Activated CD8-positive, alpha-beta memory T cell treated with anti-CD3 and anti-CD28 coated beads, Interleukin-2, amount 50 U/mL, for 48 hours (primary cell): ENCODE results near the gene SLC9A9.
"Not testable (repeated sequence)": the region's sequence is repeated elsewhere in the genome, so short reads cannot be mapped to it uniquely, and the experiment has no call there.

Experiments
- DNase-seq: peaks from one replicate; pipeline ENCODE4 v3.0.0-alpha.2; 2020

The SLC9A9 gene

DNA sequence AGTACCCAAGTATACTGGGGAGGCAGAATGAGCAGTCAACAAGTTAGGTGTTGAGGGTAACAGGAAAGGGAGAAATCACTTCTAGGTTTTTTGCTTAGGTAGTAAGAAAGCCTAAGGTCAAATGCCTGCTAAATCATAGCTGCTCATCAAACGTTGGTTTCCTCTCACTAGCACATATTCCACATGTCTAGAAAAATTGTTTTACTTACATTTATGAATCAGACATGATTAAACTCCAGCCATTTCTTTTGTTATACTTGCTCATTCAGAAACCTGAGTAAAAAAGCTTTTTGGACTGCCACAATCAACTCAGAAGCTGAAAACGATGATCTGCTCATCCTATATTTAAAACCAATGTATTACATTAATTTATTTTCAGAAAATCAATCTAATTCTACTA, 40.2 kb downstream of the SLC9A9 start:
- DNase-seq = no peak

DNA sequence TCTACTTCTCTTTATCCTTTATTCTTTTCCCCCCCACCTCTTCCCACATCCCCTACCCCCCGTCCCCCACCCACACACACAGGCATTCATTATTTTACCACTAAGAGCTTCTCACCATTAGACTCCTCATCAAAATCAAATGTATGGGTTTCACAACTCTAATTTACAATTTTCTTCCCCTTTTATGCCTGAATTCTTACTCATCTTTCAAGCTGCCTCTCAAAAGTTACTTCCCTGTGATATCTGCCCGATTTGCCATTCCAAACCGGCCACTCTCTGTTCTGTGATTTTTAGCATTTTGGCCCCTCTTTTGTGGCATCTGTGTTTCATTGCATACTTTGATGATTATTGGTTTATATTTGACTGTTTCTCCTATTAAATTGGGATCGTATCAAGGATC, 42.2 kb downstream of the SLC9A9 start:
- DNase-seq = no peak

DNA sequence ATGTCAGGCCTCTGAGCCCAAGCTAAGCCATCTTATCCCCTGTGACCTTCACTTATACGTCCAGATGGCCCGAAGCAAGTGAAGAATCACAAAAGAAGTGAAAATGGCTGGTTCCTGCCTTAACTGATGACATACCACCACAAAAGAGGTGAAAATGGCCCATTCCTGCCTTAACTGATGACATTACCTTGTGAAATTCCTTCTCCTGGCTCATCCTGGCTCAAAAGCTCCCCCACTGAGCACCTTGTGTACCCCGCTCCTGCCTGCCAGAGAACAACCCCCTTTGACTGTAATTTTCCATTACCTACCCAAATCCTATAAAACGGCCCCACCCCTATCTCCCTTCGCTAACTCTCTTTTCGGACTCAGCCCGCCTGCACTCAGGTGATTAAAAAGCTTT, 42.8 kb downstream of the SLC9A9 start:
- DNase-seq = not testable (repeated sequence)

DNA sequence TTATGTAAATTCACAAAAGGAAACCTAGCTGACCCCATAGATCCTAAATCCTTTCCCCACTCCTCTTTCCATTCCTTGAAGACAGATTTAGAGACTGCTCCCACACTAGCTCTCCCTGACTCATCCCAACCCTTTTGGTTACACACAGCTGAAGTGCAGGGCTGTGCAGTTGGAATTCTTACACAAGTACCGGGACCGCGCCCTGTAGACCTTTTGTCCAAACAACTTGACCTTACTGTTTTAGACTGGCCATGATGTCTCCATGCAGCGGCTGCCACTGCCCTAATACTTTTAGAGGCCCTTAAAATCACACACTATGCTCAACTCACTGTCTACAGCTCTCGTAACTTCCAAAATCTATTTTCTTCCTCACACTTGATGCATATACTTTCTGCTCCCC, 47.2 kb downstream of the SLC9A9 start:
- DNase-seq = not testable (repeated sequence)

DNA sequence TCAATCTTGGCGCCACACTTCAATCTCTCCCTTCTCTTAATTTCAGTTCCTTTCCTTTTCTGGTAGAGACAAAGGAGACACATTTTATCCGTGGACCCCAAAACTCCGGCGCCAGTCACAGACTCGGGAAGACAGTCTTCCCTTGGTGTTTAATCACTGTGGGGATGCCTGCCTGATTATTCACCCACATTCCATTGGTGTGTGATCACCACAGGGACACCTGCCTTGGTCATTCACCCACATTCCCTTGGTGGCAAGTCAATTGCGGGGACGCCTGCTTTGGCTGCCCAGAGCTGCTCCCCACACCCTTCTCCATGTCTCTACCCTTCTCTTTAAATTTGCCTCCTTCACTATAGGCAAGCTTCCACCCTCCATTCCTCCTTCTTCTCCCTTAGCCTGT, 50.1 kb downstream of the SLC9A9 start:
- not testable (repeated sequence) for DNase-seq

DNA sequence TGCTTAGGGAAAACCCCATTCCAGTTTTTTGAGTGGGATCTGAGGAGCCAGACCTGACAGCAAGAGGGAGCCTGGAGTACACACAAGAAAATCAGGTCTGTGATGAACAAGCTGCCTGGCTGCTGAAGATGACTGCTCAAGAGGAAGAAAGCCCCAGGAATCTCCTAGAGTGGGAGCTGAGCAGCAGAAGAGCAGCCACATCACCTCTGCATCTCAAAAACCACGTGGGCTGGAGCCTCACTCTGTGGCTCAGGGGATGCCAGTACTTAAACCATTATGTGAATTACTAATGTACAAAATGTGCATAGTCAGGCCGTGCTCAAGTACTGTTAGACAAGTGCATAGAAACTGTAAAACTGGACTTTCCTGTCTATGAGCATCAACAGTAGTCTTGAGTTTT, 52.4 kb downstream of the SLC9A9 start:
- DNase-seq = no peak

DNA sequence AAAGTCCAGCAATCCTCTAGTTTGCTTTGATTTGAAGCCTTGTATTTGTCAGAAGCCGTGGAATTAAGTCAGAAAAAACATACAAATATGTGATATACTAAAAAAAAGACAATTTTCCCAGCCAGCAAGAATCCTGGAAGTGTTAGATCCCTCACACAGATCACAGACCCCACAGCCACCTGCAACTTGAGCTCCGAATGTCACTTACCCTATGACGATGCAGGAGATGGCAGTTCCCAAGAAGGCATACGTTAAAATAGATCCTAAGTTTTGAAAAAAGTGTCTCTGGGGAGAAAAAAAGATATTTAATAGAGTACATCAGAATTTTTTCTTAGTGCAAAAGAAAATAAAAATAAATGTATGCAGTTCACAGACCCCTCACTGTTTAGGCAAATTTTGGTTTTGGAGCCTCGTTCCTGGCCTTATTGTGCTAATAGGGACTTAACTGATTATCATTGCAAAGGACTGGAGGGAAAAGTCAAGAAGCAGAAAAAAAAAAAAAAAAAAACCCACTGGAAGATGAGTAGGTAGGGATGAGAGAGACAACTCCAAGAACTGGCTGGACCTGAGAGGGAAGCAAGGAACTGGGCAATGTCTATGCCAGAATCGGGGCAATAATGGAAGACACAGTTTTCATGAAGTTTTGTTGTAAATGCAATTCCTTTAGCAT, 53.3 kb downstream of the SLC9A9 start:
- no peak for DNase-seq

DNA sequence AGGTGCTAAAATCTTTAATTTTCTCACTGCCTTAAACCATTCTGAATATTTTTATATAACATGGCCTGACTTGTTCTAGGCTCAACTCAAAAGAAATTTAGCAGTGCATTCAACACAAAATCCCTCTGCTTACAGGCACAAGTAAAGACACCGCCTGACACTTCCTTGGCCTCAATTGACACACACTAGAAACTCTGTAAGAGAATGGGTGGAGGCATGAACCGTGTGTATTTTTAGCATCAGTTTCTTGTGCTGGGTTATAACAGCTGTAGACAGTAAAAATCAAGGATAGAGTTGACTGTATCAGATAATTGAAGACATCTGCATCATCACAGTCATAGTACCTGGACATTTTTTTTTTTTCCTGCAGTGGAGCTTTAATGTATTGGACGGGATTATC, 54.3 kb downstream of the SLC9A9 start:
- DNase-seq = no peak

DNA sequence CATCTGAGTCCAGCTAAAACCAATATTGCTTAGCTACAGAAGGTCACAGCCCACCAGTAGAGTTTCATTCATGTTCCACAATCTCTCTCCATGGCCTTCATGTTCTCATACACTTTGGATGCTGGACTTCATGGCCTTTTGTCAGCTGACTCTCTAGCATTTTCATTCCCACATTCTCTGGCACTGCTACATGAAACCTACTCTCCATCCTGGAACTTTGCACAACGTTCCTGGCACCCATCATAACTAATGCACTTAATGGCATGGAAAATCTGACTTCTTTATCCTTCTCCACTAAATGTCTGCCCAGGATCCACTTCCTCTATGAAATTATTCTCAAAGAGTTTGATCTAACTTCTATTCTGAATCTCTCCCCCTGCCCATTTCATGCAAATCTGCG, 56.9 kb downstream of the SLC9A9 start:
- DNase-seq = no peak

DNA sequence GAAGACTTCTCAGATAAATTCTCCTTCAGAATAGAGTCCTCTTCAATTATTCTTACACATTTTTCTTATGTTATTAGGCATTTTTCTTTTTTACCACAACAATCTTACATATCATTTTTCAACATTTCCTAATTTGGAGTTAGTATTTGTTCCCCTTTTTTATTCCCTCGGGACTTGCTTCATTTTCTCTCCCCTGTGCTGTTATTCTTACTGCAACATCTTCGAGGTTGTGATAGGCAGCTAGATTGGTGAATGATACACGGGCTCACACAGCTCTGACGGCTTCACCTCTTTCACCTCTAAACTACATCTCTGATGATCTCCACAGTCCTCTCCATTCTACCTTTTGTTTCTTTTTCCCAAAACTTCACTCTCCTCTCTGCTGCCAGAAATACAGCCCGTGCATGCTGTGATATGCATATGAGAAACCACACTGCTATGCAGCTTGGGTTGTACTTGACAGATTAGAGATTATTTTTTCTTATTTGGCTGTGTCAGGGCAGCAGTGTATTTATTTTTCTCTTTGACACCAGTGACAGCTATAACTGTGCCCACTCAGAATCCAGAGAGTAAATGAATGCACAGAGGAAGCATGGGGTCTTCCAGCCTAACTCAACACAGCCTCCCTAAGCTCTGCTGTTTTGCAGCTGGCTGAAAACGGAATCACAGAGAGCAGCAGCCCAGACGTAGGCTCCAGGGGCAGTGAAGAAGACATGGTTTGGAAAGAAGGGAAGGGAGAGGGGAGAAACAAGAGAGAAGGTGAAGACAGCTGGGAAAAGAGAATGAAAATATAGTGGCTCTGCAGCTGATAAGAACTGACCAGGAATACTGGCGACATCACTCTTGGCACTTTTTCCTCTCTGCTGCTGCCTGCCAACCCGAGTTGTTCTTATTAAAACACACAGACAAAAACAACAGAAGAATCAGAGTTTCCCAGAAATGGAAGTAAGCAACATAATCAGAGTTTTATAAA, 61.8 kb downstream of the SLC9A9 start:
- DNase-seq = no peak

DNA sequence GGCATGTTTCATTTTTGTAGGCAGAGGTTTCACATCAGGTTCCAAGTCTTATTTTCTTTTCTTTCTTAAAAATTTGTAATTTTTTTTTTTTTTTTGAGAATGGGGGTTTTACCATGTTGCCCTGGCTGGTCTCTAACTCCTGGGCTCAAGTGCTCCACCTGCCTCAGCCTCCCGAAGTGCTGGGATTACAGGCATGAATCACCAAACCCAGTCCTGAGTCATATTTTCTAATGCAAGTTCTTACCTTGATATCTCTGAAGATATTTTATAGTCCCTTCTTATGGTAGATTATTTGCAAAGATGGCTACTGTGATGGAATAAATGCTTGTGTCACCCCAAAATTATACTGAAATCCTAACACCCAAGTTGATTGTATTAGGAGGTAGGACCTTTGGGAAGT, 63.8 kb downstream of the SLC9A9 start:
- no peak for DNase-seq

DNA sequence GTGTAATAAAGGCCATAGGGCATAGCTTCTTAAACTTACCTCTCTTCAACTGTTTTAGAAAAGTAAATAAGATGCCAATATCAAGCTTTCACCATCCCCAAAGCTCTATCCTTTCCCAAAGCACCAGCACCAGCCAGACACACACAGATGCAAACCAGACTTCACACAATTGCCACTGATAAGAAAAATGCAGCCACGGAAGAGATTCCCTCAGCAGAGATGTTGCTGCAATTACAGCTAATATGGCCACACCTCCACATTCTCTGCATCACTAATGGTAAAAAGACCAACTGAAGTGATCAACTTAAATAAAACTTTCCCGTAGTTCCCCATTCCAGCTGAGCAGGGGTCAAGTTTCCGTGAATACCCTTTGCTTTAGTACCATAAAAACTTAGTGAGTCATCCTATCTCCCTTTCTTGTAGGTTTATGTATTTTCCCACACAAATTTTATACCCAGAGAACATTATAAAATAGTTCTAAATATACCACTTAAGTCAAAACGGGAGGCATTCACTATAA, 64.4 kb downstream of the SLC9A9 start:
- no peak for DNase-seq

DNA sequence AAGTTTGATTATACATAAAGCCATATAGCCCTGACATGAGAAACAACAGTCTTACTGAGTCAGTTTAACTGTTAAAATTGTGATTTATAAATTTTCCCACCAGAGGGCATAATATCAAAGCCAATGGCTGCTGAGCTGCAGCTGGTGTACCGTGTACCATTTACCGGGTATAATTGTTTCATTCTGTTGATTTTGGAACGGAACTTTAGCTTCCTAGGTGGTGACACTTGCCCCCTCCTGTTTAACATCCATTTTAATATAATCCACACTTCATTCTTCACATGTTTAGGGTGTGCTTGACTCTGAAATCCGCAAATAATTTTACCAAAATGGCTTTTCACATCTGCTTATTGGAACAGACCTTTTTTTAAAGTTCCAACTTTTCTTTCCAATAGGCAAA, 72.8 kb downstream of the SLC9A9 start:
- no peak for DNase-seq

DNA sequence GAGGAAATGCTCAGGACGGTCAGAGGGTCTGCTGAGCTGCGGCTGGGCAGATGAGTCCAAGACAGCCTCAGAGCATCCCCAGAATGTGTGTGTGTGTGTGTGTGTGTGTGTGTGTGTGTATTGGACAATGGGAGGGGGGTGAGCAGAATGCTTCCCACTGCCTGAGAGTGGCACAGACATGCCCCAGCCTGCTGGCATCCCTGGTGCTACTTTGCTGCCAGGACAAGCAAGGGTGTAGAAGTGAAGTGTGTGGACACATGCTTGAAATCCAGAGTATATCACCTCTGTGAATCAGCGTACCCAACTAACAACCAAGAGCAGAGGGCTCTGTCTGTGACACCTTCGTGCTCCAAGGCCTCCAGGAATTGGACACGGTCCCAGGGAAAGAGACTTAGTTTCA, 76.3 kb downstream of the SLC9A9 start:
- no peak for DNase-seq

DNA sequence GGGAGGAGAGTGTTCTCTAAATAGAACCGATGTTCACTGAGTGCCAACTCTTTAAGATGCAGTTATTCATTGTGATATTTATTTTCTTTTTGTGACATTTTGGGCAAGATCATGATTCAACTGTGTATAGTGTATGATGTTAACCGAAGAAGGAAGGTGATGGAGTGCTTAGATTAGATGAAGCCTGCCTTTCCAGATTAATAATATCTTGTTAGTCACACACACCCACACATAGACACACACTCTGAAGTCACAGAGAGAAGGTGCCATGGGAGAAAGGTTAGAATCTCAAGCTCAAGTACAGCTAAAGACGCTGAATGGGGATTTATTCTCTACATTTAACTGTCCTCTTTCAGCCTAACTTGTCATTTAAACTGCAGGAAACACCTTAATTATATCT, 77.0 kb downstream of the SLC9A9 start:
- DNase-seq = no peak

DNA sequence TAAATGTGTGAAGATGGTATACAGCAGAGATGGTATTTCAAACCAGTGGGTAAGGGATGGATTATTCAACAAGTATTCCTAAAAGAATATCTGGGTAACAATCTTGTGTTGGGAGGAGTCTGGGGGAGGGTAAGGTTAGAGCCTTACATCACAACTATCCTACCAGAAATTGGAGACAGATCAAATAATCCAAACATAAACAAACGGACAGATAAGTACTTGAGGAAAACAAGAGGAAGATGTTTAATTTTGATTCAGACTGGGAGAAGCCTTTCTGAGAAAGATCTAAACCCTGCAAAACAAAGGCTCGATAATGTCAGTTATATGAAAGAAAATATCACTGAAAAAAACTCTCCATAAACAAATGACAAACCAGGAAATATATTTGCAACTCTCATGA, 77.9 kb downstream of the SLC9A9 start:
- no peak for DNase-seq

DNA sequence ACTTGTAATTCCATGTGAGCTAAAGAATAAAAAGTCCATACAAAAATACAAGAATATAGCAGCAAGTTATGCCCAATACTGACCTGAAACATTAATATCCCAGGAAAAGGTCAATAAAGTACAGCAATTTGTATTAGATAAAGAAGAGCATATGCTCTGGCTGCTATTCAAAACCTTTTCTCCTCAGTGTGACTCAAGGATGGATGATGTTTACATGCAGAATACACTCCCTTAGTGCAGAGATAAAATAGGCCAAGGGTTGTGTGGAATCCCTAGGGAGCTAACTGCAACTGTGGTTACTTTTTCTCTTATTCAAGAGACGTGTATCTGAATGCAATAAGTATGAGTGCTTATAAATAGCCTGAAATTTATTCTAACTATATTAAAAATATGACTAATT, 78.7 kb downstream of the SLC9A9 start:
- no peak for DNase-seq

DNA sequence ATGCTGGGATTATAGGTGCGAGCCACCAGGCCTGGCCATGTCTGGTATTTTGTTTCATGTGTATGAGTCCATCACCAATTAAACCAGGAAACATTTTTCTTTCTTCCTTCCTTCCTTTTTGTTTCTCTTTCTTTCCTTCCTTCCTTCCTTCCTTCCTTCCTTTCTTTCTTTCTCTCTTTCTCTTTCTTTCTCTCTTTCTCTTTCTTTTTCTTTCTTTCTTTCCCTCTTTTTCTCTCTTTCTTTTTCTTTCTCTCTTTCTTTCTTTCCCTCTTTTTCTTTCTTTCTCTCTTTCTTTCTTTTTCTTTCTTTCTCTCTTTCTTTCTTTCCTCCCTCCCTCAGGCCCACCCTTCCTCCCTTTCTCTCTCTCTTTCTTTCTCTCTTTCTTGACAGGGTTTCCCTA, 83.4 kb downstream of the SLC9A9 start:
- DNase-seq = no peak

DNA sequence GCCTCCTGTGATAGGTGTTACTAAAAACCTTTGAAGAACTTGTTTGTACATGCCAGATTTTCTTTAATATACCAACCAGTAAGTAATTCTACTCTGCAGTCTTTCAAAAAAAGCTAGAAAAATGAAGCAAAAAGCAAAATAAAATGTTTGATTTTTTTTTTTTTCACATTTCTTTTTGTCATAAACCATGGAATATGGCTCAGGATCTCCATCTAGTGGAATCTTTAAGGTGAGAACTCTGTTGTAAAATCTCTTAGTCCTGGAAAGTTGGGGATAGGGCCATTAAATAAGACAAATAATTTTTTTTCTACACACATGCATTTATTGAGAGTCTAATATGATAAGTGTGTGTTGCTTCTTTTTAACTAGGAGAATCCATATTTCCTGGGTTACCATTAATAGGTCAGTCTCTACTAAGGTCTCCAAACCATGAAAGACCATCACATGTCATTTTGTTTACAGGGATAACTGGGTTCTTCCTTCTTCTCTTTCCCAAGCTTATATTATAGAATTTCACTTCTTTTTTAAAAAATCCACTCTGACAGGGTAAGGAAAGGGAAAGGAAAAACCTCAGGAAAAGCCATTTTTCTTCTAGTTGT, 84.6 kb downstream of the SLC9A9 start:
- no peak for DNase-seq

DNA sequence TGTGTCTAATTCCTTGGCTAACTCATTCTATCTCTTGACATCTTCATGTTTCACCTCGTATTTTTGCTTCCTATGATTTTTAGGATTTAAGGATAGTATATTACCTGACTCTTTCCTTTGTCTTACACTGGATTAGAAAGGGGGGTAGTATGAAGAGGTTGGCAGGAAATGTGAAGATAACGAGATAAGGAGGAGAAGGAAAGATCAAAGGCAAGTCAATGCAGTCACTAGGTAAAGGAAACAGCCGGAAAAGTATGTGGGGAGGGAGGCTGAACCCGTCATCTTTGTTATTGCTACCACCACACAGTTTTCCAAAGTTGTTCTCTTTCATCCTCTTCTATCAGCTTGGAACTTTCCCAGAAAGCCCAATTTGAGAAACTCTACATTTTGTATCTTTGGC, 90.6 kb downstream of the SLC9A9 start:
- DNase-seq = no peak

DNA sequence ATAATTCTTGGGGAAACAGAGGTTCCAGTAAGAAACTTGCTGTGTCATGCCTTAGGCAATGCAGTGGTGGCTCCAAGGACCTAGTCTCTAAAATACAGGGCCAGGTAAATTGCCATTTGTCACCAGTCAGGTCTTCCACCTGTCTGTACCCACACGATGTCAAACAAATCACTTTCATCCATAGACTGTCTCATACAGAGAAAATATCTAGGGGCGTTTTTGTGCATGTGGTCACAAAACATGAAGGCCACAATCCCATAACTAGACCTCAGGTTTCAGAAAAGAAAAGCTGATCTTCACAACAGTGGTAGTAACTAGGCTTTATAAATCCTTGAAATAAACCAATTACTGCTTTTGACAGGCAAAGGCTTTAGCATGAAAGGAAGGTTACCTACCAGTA, 92.3 kb downstream of the SLC9A9 start:
- no peak for DNase-seq

DNA sequence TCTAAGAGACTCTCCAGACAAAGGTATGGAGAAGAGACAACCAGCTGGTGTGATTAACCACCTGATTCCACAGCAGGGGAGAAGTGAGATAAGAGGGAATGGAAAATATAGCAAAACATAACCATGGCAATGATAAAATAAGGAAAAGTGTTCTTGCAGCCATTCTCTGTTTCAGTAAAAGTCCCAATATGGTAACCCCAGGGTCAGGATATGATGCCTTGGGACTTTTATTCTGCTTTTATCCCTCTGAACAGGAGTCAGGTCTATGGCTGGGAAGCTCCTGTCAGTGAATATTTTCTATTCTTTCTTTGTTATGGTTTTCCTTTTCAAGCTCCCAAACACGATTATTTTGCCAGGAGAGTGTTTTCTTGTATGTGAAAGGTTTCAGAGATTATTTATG, 94.2 kb downstream of the SLC9A9 start:
- no peak for DNase-seq

DNA sequence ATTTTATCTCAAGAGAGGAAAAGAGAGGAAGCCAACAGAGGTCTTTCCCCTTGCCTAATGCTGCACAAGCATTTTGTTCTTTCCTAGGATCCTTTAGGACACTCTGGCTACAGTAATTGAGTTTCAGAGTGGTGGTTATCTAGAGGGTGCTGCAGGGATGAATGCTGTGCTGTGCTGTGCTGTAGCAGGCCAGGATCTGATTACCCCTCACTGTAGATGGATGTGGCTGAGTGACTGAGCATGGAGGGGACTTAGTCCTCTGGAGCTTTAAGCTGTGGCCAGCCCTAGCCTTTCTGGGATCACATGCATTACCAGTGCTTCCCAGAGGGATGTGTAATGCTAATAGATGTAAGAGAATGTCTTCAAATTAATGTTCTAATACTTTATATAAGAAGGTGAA, 94.8 kb downstream of the SLC9A9 start:
- DNase-seq = no peak

DNA sequence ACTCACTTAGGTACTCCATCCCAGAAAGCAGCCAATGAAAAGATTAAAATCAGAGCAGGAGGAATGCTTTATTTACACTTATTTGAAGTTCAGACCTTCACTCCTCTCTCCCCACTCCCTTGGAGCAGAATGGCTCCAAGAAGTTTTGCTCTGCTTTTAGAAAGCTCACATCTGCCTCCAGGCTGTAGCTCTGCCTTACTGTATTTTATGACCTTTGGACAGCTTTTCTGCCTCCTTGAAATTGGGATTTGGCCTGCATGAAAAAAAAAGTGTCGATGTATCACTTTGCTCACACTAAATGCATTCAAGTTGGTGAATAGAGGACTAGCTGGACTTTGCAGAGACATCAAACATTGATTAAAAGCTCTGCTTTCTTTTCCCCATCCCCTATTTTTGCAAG, 95.3 kb downstream of the SLC9A9 start:
- DNase-seq = no peak
